ENCODE results near the gene MEX3D.

GRCh38 chr19:1601613-1602064 lies 33.5 kb upstream of the MEX3D start:
- TF ChIP-seq CTCF (IDR thresholded peaks at IDR 0.05) (no peak), POLR2A (IDR thresholded peaks at IDR 0.05) (no peak)
